ENCODE measurements around the gene ZBTB47.

The ZBTB47 gene

DNA sequence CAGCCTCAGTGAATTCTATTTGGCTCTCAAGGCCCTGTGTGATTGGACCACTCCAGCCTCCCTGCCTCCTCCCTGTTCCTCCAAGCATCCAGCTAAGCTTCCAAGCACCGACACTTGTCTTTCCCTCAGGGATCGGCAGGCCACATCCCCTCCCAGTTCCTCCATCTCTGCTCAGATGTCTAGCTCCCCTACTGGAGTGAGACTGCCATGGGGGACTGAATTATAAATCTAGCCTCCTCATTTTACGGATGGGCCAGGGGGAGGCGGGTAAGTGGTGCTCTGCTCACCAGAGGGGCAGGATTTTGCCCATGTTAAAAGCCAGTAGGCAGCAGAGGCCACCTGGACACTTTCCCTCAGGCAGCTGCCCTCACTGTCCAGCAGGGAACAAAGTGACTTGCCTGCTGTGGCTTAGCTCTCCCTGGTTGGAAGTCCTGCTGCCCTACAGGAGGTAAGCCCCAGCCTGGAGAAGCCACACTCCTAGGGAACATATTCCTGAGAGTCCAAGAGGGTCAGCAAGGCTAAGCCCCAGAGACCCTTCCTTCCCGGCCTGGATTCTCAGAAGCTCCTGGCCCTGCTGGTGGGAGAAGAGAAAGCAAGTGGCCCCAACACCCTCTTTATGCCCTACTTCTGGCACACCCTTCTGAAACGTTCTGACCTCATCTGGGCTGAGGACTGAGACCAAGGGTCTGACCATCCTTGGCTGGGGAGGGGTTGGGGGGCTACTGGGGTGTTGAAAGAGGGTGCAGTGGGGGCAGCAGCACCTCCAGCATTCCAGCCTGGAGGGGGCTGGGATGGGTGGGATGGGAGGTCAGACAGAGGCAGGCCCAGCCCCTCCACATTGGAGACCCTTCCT, 58.2 kb downstream of the ZBTB47 start:
- Histone ChIP-seq H3K4me1 (ENCODE audit: low read depth, poor library complexity, severe bottlenecking) (no peaks in the 10 kb centered on the region), H3K79me2 (ENCODE audit: insufficient read depth, low read depth) (no peaks in the 10 kb centered on the region), H3K4me3 (IDR thresholded peaks at IDR 0.05; ENCODE audit: insufficient read depth, low read depth, low read length) (no peak overlapping the region), H3K27me3 (ENCODE audit: insufficient read depth, low read depth) (no peaks in the 10 kb centered on the region), H3K4me2 (no peak overlapping the region), H3K9ac (no peak overlapping the region), H4K20me1 (ENCODE audit: insufficient read depth) (no peaks in the 10 kb centered on the region), H3K27ac (no peak overlapping the region), H2AFZ (ENCODE audit: low read depth) (no peak overlapping the region), H3K36me3 (ENCODE audit: insufficient read depth) (no peaks in the 10 kb centered on the region)
- TF ChIP-seq CTCF (conservative IDR thresholded peaks at IDR 0.05; ENCODE audit: low read depth, low read length) = no peak

GRCh38 chr3:42712344-42712648, 58.8 kb downstream of the ZBTB47 start:
- Histone ChIP-seq H3K4me2 (no peak overlapping the region), H3K9ac (no peak overlapping the region), H2AFZ (ENCODE audit: low read depth) (no peak overlapping the region), H3K79me2 (ENCODE audit: insufficient read depth, low read depth) (no peaks in the 10 kb centered on the region), H3K36me3 (ENCODE audit: insufficient read depth) (no peaks in the 10 kb centered on the region), H3K27me3 (ENCODE audit: insufficient read depth, low read depth) (no peaks in the 10 kb centered on the region), H3K4me3 (IDR thresholded peaks at IDR 0.05; ENCODE audit: insufficient read depth, low read depth, low read length) (no peak overlapping the region), H4K20me1 (ENCODE audit: insufficient read depth) (no peaks in the 10 kb centered on the region), H3K27ac (no peak overlapping the region), H3K4me1 (ENCODE audit: low read depth, poor library complexity, severe bottlenecking) (no peaks in the 10 kb centered on the region)
- TF ChIP-seq CTCF (conservative IDR thresholded peaks at IDR 0.05; ENCODE audit: low read depth, low read length) = no peak

GRCh38 chr3:42712688-42713372, 59.3 kb downstream of the ZBTB47 start:
- H3K4me2 ChIP-seq = no peak overlapping the region

DNA sequence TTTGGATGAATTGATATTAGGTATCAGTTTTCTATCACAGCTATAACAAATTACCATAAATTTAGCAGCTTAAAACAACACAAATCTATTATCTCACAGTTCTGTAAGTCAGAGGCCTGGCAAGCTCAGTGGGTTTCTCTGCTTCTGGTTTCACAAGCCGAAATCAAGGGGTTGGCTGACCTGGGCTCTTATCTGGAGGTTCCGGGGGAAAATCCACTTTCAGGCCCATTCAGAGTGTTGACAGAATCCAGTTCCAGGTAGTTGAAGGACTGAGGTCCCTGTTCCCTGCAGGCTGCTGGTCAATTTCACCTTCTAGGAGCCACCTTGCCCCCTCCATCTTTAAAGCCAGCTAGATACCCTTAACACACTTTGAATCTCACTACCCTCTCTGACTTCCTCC, 60.2 kb downstream of the ZBTB47 start:
- H3K79me2 ChIP-seq (ENCODE audit: insufficient read depth, low read depth) = no peaks in the 10 kb centered on the region
- H3K4me3 ChIP-seq (IDR thresholded peaks at IDR 0.05; ENCODE audit: insufficient read depth, low read depth, low read length) = no peak overlapping the region

More at GRCh38 chr3:42712688-42713372, 59.3 kb downstream of the ZBTB47 start:
- no peak overlapping the region for H3K27ac ChIP-seq
- H2AFZ ChIP-seq (ENCODE audit: low read depth) = no peak overlapping the region
- H3K4me1 ChIP-seq (ENCODE audit: low read depth, poor library complexity, severe bottlenecking) = no peaks in the 10 kb centered on the region
- no peaks in the 10 kb centered on the region for H3K79me2 ChIP-seq (ENCODE audit: insufficient read depth, low read depth)
- no peaks in the 10 kb centered on the region for H4K20me1 ChIP-seq (ENCODE audit: insufficient read depth)
- H3K9ac ChIP-seq = no peak overlapping the region
- H3K36me3 ChIP-seq (ENCODE audit: insufficient read depth) = no peaks in the 10 kb centered on the region
- no peak overlapping the region for H3K4me3 ChIP-seq (IDR thresholded peaks at IDR 0.05; ENCODE audit: insufficient read depth, low read depth, low read length)
- no peaks in the 10 kb centered on the region for H3K27me3 ChIP-seq (ENCODE audit: insufficient read depth, low read depth)
- no peak for TF ChIP-seq CTCF (conservative IDR thresholded peaks at IDR 0.05; ENCODE audit: low read depth, low read length)

More for the DNA sequence above, 60.2 kb downstream of the ZBTB47 start:
- Histone ChIP-seq H3K4me1 (ENCODE audit: low read depth, poor library complexity, severe bottlenecking) (no peaks in the 10 kb centered on the region), H3K9ac (no peak overlapping the region), H4K20me1 (ENCODE audit: insufficient read depth) (no peaks in the 10 kb centered on the region), H3K36me3 (ENCODE audit: insufficient read depth) (no peaks in the 10 kb centered on the region), H3K4me2 (no peak overlapping the region), H3K27me3 (ENCODE audit: insufficient read depth, low read depth) (no peaks in the 10 kb centered on the region), H2AFZ (ENCODE audit: low read depth) (no peak overlapping the region), H3K27ac (no peak overlapping the region)
- TF ChIP-seq CTCF (conservative IDR thresholded peaks at IDR 0.05; ENCODE audit: low read depth, low read length) = no peak
